ENCODE measurements around the gene TAS2R41. TPM values are rescaled to one million over a fixed set of nuclear protein-coding genes. Genes with fewer than 3 reads are reported as not detected.

TAS2R41 gene
- total and polyA plus RNA-seq, 7 donors, result 1.6 TPM; not detected in 6

- intact Hi-C loops (cut with DNase I), result no loop called here
These were observed 9.9 kb downstream of the TAS2R41 start for GRCh38 chr7:143487566-143487965.

DNA sequence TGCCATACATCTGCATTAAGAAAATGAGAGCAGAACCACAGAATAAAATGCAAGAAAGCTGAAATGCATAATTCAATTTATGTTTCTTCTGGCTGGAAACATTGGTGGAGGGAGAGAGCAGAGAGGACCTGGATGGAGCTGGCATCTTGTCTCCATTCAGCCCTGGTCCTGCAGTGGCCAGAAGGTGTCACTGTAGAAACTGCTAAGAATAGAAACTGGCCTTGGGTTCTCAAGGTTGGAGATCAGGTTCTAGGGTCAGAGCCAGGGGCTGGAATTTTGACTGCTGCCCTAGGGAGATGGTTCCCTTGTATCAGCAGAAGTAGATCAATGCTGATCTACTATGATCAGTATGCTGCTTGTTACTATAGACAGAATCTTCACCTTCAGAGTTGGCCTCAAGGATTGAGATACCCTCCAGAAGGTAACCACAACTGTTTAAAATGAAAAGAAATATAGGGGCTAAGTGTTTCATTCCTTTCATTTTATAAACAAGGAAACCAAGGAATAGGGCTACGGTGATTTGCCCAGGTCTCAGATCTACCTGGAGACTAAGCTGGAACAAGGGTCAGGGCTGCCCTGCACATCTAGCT, 13.1 kb downstream of the TAS2R41 start:
- WGBS, 2 donors, result 50 to 96% methylated on average over 1 of the region's 1 CpG
- no peak overlapping the region for H3K4me3 ChIP-seq
- no peak overlapping the region for H3K27ac ChIP-seq
- no peak for DNase-seq
- H3K9me3 ChIP-seq, result no peaks in the 10 kb centered on the region
- H3K4me1 ChIP-seq, result no peaks in the 10 kb centered on the region
- no peaks in the 10 kb centered on the region for H3K36me3 ChIP-seq
- TF ChIP-seq, protein P1, sequence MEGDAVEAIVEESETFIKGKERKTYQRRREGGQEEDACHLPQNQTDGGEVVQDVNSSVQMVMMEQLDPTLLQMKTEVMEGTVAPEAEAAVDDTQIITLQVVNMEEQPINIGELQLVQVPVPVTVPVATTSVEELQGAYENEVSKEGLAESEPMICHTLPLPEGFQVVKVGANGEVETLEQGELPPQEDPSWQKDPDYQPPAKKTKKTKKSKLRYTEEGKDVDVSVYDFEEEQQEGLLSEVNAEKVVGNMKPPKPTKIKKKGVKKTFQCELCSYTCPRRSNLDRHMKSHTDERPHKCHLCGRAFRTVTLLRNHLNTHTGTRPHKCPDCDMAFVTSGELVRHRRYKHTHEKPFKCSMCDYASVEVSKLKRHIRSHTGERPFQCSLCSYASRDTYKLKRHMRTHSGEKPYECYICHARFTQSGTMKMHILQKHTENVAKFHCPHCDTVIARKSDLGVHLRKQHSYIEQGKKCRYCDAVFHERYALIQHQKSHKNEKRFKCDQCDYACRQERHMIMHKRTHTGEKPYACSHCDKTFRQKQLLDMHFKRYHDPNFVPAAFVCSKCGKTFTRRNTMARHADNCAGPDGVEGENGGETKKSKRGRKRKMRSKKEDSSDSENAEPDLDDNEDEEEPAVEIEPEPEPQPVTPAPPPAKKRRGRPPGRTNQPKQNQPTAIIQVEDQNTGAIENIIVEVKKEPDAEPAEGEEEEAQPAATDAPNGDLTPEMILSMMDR (IDR thresholded peaks at IDR 0.05), result peak in 1 of 4 experiments; percentile 36
- TF ChIP-seq POLR2AphosphoS5 (IDR thresholded peaks at IDR 0.05), result no peak
- TF ChIP-seq POLR2A (IDR thresholded peaks at IDR 0.05), result no peak
- H3K27me3 ChIP-seq, result no peaks in the 10 kb centered on the region
- intact Hi-C loops (cut with DNase I), result no loop called here

More at GRCh38 chr7:143487566-143487965, 9.9 kb downstream of the TAS2R41 start:
- peak; percentile 74 for DNase-seq
- no peak overlapping the region for H3K4me3 ChIP-seq
- H3K9me3 ChIP-seq, result no peaks in the 10 kb centered on the region
- H3K27me3 ChIP-seq, result no peaks in the 10 kb centered on the region
- no peaks in the 10 kb centered on the region for H3K36me3 ChIP-seq
- TF ChIP-seq, protein P1 (IDR thresholded peaks at IDR 0.05), result no peak
- TF ChIP-seq POLR2AphosphoS5 (IDR thresholded peaks at IDR 0.05), result peak in 3 of 4 donors; percentile 7 to 14 (median 11)
- TF ChIP-seq EP300 (IDR thresholded peaks at IDR 0.05), result no peak
- H3K4me1 ChIP-seq, result no peaks in the 10 kb centered on the region
- H3K27ac ChIP-seq, result peak overlapping the region in 1 of 4 donors; percentile 38
- WGBS, 2 donors, result 22 to 49% methylated on average over 5 of the region's 5 CpGs

DNA sequence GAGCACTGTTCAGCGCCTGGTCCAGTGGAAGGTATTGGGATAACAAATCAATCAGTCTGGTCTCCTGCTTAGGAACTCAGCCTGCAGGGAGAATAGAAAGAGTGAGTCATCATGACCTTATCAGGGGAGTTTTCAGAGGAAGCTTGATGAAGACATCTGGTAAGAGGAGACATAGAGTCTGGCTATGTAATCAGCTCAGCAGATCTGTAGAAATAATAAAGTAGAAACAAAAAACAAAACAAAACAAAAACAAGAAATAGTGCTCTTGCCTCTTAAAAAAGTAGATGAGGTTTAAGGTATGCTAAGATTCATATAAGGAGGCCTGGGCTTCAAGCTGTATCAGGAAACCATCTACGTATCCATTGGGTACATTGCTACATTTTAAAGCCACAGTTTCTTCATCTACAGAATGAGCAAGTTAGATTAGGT, 14.4 kb downstream of the TAS2R41 start:
- DNase-seq, result no peak
- TF ChIP-seq POLR2A (IDR thresholded peaks at IDR 0.05) (no peak), POLR2AphosphoS5 (IDR thresholded peaks at IDR 0.05) (no peak), EP300 (IDR thresholded peaks at IDR 0.05) (no peak)
- TF ChIP-seq, protein P1 (IDR thresholded peaks at IDR 0.05), result no peak
- Histone ChIP-seq H3K4me3 (no peak overlapping the region), H3K4me1 (no peaks in the 10 kb centered on the region), H3K27me3 (no peaks in the 10 kb centered on the region), H3K9me3 (no peaks in the 10 kb centered on the region), H3K36me3 (no peaks in the 10 kb centered on the region), H3K27ac (no peak overlapping the region)
- intact Hi-C loops (cut with DNase I), result no loop called here
- 88 to 89% methylated on average over 2 of the region's 2 CpGs for WGBS, 2 donors

DNA sequence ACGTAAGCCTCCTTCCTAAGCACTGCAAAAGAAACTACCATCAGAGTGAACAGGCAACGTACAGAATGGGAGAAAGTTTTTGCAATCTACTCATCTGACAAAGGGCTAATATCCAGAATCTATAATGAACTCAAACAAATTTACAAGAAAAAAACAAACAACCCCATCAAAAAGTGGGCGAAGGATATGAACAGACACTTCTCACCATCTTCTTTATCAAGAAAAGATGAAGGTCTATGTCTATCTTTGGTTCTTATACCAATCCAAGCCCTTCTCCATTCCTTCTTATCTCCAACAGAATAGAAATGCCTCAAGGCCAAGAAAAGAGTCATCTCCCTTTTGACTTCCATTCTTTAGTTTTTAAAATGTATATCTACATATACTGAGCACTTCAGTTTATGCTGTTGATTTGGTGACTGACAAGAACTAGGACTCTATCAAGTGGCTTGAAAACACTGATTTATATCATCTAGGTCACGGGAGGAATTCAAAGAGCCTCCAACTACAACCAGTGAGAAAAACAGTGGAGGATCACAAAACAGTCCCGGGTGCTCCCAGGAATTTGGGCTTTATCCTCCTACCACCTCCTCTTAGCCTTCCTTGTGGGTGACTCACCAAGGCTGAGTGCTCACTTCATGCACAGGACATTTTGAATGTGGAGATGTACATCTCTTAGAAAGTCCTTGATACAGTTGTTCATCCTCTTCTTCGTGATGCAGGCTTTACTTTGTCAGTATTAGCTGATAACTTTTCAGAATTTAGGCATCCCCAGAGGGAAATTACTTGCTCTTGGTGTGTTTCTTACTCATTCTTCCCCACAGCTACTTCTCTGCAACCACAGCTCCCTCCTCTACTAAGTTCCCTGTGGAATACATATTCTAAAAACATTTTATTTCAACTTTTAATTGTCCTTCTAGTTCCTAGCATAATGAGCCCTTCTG, 15.4 kb downstream of the TAS2R41 start:
- TF ChIP-seq EP300 (IDR thresholded peaks at IDR 0.05) (no peak), POLR2A (IDR thresholded peaks at IDR 0.05) (no peak), POLR2AphosphoS5 (IDR thresholded peaks at IDR 0.05) (no peak)
- TF ChIP-seq, protein P1 (IDR thresholded peaks at IDR 0.05), result no peak
- DNase-seq, result no peak

More for the DNA sequence above, 15.4 kb downstream of the TAS2R41 start:
- Histone ChIP-seq H3K36me3 (no peaks in the 10 kb centered on the region), H3K4me3 (no peak overlapping the region), H3K27me3 (no peaks in the 10 kb centered on the region), H3K9me3 (no peaks in the 10 kb centered on the region), H3K4me1 (no peaks in the 10 kb centered on the region), H3K27ac (no peak overlapping the region)
- WGBS, 2 donors, result 90 to 92% methylated on average over 6 of the region's 6 CpGs
- intact Hi-C loops (cut with DNase I), result no loop called here
